Islet of Langerhans (tissue), 1 donor: ENCODE measurements around the gene STX8.
"Not testable (repeated sequence)": the region's sequence is repeated elsewhere in the genome, so short reads cannot be mapped to it uniquely, and the experiment has no call there.

ENCODE experiments used
- FAIRE-seq: peaks from one replicate; lab custom pipeline; 2011; peaks lifted over from hg19 to GRCh38; lab: Jason Lieb, UNC

The STX8 gene

DNA sequence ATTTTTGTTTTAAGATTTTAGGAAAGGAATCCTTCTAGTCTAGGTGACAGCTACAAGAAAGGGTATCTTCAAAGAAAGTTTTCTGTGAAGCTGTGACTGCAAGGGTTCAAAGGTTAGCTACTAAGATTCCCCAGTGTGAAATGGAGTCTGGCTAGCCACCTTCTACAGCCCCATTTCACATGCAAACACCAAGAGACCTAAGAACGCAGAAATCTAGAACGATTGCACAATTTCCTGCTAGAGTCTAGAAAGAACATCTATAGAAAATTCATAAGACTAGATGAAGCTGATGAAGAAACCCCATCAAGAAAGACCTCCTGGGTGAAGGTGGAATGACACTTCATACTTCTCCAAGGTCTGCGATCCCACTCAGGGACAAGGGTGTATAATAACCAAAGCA, 77.1 kb downstream of the STX8 start:
- no peak for FAIRE-seq

DNA sequence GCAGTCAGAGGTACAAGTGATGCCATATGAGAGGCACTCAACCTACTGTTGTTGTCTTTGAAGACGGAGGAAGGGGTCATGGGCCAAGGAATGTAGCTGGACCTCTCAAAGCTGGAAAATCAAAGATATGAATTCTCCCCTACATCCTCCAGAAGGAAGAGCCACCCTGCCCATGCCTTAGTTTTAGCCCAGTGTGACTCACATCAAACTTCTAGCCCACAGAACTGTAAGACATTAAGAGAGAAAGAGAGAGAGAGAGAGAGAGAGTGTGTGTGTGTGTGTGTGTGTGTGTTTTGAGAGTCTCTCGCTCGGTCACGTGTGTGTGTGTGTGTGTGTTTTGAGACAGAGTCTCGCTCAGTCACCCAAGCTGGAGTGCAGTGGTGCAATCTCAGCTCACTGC, 87.1 kb downstream of the STX8 start:
- FAIRE-seq = no peak

DNA sequence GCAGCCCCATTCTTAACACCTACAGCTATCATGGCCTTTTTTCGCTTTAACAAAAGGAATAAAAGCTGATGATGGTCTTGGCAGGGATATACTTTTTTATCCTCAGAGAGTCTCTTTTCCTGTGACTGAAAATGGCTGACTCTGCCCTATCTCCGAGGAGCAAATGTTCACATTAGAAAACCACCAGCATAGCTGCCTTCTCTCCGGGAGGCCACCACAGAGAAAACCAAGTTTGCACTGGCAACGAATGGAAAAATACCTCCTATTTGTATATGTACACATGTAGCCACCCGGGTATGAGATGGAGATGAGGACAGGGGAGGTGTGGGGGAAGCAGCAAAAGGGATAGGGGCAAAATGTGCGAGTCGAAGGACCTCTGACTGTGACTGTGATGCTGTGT, 88.2 kb downstream of the STX8 start:
- FAIRE-seq = no peak

DNA sequence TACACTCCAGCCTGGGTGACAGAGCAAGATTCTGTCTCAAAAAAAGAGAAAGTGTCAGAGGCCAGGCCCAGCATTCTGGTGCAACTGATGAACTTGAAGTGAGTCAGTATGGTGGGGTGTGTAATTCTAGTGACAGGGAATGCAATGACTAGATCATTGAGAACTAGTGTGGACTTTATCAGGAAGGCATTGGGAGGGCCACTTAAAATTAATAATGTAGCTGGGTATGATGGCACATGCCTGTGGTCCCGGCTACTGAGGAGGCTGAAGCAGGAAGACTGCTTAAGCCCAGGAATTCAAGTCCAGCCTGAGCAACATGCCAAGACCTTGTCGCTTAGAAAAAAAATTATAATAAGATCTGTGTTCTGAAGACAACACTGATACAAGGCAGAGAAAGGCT, 90.8 kb downstream of the STX8 start:
- FAIRE-seq = no peak

DNA sequence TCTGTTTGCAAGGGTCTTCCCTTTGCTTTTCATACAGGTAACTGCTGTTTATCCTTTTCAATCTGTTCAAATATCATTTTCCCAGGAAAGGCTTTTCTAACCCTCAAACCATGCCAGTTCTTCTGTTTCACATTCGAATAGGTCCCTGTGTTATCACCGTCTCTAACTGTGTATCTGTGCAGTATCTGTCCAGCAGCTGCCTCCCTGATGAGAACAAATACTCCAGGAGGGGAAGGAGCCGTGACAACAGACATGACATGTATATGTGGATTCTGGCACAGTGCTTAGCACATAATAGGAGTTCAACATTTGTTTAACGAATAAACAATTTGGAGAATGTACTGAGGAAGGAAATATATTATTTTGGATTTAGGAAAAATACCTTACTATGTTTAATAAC, 95.7 kb downstream of the STX8 start:
- no peak for FAIRE-seq

DNA sequence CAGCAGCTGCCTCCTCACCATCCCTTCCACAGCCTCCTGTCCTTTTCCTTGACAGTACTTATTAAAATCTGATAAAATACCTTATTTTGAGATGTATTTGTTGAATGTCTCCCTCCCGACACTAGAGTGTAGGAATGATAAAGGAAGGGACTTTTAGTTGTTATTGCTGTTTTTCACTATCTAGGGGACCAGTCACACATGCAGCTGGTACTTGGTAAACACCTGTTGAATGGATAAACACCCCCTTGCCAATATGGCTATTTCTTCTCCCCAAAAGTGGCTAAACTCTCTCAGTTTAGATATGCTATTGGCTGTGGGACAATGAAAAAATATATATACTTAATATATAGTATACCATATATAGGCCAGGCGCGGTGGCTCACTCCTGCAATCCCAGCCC, 96.7 kb downstream of the STX8 start:
- FAIRE-seq = no peak

DNA sequence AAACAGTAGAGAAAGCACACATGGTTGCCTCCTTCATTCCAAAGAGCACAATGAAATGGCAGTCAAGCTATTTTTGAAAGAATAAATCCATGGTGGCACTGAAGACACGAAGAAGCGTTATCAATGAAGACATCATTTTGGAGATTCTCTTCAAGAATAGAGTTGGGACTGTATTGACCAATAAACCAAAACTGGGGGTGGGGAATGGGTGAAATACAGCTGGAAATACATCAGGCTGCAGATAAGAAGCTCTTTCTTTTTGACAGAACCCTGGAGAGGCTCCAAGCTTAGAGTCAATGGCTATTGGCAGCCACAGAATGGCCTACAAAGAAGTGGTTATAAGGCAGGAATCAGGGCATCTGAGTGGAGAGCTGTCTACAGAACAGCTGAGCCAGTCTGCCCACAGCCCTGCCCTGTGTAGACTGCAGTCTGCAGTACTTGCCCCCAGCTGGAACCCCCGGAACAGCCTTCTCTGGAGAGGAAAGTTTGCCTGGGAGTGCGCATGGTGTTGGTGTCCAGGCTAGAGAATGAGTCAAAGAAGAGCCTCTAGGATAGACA, 100.4 kb downstream of the STX8 start:
- no peak for FAIRE-seq

DNA sequence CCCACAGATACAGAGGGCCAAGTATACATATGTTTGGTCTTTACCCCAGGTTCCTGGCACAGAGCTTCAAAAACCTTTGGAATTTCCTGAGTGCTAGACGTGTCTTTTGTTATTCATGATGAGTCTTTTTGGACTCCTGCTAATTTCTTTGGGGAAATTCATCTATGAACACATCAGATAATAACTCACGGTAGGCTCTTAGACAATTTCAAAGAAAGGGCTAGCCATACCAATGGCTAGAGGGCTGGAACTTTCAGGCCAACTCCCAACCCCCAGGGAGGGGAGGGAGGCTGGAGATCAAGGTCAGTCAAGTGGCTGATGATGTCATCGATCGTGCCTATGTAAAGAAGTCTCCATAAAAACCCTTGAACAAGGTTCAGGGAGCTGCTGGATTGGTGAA, 101.9 kb downstream of the STX8 start:
- FAIRE-seq = no peak

DNA sequence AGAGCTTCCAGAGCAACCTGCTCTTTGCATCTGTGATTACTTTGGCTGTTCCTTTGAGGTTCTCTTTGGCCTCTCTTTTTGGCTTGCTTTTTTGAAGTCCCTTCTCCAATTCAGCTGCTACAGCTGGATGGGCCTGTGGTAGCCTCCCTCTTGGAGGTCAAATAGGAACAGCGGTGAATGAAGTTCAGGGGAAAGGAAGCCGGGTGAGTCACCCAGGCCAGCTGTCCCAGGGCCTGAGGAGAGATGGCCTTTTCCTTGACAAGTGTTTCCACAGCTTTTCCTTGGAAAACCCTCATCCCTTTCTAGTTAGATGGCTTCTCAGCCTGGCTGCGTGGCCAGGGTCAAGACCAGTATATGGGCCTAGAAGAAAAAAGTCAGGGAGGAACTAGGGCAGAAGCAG, 103.1 kb downstream of the STX8 start:
- no peak for FAIRE-seq

DNA sequence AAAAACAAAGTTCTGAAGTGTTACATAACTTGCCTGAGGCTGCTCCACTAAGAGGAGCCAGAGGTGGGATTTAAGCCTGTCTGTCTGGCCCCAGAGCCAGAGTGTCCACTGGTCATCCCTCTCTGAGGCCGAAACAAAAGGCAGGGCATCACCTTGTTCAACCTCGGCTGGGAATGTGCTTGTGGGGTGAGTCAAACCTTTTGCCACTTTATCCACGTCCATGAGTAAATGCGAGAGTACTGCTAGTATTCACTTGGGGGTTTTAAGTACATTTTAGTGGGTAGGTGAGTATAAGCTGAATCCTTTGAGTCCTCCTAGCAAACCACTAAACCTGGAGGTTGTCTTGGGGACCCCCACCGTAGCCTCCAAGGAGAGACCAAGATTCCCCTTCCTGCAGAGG, 103.5 kb downstream of the STX8 start:
- no peak for FAIRE-seq

DNA sequence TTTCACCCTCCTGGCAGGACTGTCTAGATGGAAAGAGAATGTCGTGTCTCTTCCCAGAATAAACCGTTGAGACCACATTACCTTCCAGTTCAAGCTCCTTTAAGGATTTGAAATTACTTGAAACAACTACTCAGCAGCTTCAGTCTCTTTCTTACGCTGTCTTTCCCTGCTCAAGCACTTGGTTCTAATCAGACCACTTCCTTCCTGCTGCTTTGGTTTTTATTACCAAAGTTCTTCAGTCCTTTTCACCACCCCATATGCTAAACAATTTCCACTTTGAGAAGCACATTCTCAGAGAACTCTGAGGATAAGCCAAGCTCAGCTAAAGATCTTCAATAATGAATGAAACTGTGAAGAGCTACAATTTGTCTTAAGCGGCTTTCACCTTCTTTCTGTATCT, 105.4 kb downstream of the STX8 start:
- no peak for FAIRE-seq

DNA sequence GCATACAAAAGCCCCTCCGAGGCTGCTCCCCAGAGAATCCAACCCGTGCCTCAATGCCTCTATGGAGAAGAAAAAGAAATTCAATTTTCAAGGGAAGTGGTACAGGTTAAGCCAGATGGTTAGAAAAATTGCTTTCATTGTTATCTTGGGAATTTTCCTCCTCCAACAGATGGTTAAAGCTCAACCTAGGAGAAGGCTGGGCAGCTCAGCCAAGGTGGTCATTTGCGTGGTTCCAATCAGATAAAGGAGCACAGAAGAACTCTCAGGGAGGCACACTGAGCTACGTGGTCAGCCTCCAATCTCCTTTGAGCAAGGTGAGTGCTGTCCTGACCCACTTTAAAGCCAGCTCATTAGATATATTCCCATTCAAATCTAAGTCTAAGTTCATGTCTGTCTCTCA, 106.7 kb downstream of the STX8 start:
- no peak for FAIRE-seq

DNA sequence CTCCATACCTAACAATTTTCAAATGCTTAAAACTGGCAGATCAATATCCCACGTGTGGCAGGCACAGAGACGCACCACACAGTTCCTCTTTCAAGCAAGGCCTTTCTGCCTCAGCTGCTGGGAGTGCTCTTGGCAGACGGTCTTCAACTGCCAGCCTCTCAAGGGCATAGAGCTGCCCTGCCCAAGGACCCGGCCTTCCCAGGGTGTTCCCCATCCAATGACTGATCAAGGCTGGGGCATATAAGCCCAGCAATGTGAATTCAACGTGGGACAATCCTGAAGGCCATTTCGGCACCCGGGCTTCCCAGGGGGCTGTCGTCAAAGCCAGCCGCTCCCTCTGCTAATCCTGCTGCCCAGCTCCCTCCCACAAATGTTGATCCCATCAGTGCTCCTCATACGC, 107.1 kb downstream of the STX8 start:
- FAIRE-seq = no peak

DNA sequence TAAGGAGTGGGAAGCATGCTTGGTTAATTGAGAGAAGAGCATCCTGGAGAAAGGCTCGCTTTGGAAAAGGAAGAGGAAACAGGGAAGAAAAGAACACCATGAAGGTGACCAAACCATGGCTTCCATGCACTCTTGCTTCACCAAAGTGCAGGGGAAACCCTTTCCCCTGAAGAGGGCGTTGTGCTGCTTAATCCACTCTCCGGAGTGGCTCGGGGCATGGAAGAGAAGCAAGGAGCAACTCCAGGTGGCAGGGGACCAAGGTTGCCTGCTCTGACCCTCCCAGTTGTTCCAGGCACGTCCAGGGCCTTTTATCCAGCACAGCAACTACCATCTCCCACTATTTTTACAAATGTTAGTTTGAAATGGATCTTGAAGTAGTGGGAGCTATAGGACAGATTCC, 108.1 kb downstream of the STX8 start:
- FAIRE-seq = no peak

DNA sequence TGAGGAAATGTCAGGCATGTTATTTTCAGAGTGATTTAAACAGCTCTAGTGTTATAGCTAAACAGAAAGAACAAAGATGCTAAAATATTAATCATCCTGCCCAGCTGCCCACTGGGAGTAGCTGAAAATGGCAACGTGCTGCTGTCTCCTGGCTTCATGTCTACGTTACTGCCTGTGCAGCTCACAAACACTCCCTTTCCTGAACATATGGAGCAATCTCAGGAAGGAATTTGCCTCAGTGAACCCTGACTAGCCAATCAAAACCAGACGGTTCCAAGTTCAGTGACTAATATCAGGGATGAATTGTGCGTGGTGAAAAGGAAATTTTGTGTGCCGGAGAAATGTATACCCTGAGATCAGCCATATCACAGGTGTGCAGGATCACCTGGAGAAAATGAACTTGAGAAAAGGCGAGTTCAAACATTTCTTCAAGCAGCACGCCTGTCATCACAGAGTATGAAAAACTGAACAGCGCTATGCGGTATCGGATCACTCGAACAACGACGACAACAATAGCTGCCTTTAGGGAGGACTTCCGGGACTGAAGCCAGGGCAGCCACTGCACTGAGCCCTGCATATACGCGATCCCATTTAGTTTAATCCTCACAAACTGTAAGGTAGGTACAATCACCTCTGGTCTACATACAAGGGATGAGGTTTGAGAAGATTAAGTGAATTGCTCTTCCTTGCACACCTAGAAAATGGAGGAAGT, 110.3 kb downstream of the STX8 start:
- no peak for FAIRE-seq

DNA sequence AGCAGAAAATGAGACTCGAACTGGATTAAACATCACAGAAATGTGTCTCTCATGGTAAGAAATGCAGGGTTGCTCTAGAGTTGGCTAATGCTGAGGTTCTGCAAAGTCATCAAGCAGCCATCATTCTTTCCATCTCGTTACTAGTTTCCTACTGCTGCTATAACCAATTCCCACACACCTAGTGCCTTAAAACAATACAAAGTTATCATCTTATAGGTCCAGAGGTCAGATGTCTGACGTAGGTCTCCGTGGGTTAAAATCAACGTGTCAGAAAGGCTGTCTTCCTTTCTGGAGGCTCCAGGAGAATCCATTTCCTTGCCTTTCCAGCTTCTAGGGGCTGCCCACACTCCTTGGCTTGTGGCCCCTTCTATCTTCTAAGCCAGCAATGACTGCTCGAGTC, 118.6 kb downstream of the STX8 start:
- no peak for FAIRE-seq

DNA sequence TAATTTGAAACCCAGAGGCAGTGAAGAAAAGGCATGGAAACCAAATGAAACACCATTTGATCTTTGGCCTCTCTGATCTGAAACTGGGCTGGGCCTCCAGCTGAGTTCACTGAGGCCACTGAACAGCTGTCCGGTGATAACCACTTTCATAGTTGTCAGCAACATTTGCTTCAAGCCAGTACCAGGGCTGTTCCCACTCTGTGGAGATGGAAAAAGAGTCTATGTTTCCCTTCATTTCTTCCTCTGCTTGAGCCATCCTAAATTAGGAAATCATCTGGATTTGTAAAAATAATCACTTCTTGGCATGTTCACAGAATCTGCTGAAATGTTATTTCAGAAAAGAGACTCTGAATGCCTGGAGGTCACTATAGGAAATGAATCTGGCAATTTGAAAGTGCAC, 119.3 kb downstream of the STX8 start:
- FAIRE-seq = no peak

DNA sequence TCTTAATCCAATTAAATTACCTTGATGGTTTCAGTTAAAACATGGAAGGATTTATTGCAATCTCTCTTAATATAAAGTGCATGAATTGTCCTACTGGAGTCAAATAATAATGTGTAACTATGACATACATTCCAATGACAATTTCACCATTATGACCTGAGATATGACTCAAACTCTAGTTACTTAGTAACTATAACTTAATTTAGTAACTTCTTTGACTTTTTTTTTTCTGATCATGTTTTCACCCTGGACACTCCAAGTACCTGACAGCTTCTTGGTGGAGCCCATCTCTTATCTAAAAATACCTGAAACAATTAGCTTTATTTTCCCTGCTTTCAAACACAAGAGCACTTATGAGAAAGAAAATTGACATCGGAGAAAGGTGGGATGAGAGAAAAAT, 123.7 kb downstream of the STX8 start:
- FAIRE-seq = peak; percentile 92

DNA sequence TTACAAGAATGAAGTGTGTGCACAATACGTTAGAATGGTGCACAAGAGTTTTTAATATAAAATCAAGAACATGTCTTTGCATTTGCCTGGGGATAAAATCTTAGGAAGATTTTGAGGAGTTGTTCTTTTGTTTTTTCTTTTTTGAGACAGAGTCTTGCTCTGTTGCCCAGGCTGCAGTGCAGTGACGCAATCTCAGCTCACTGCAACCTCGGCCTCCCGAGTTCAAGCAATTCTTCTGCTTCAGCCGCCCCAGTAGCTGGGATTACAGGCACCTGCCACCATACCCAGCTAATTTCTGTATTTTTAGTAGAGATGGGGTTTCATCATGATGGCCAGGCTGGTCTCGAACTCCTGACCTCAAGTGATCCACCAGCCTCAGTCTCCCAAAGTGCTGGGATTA, 128.3 kb downstream of the STX8 start:
- FAIRE-seq = not testable (repeated sequence)

DNA sequence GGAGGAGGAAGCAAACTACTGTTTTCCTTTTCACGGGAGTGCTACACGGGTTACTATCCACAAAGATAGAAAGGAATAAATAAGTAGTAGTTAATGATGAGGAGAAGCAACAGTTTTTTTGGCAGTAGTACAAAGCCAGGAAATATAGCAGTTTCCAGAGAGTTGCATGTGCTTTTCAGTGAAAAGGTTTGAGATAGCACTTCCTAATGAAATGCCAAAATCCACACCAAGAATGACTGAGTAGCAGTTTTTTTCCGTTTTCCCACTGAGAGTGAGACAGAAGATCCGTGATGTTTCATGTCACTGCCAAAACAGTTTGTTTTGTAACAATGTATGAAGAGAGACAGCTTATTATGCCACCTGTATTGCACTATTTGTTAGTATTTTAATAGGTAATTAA, 129.1 kb downstream of the STX8 start:
- FAIRE-seq = no peak

DNA sequence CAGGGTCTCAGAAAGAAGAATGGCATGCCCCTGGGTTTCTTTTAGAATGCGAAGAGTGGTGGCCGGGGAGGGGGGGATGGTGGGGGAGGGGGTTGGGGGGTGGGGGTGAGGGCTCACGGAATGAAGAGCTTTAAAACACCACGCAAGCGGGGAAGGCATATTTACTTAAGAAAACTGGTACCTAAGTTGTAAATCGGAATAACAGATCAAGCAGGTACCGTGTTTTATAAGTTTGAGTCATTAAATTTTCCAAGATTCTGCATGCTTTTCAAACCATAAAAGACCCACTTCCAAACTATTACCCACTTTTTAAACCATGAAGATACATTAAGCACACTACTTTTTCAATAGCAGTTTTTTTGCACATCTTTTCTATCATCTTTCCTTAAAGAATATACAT, 130.2 kb downstream of the STX8 start:
- FAIRE-seq = no peak

DNA sequence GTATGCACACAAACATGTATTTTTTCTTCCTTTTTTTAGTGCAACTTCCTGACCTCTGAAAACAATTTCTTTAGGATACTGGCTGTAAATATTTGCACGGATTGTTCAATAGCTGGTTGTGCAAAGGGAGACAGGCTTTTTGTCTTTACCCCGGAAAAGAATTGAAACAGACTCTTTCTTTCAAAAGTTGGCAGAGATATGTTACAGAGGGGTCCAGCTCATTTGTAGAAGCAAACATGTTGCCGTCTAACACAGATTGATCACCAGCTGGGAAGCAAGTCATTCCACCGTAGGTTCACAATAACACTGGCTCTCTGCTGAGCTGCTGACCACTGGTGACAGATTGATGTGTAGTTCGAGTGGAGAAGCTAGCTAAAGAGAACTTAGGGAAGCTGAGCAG, 130.9 kb downstream of the STX8 start:
- FAIRE-seq = no peak

DNA sequence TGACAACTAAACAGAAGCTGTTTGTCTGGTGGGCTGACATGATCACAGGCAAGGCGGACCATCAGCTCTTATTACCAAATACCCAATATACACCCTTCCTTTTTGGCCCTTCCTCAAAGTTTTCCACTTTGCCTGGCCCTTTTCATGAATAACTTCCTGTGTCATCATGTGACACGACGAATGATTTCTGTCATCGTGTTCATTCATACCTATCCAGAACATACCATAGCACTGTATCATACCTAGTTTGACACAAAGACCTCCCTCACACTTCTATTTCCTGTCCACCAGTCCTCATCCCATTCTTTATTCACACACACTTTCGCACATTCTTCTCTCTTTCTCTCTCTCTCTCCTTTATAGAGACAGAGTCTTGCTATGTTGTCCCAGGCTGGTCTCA, 131.8 kb downstream of the STX8 start:
- no peak for FAIRE-seq

DNA sequence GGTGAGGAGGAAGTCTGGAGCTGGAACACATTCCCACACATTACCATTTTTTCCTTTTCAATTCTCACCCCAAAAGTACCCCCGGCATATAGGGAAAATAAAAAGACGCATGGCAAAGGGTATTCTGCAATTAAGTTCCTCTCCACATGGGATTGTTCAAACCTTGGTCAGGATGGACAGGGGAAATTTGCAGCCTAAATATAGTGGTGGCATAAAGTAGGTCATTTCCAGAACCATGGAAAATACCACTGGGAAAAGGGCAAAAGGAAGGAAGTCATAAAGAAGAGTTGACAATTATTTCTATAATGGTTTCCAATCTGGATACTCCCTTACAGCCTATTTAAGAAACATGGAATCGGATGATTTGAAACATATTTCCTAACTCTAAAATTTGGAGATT, 135.8 kb downstream of the STX8 start:
- FAIRE-seq = no peak

DNA sequence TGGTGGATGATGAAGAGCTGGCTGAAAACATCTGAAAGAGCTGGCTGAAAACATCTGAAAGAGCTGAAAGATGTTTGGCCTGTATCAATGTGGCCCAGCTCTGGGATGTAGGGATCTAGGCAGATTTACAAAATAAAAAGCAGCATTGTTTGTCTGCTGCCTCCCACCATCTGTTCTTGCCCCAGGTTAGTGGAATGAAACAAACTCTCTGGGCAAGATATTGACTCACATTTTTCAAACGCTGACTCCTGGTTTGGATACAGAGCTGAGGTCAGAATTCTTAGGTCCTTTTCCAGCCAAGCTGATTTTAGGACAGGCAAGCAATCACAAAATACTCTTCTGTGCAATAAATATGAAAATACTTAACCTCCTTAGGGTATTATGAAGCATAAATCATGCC, 139.0 kb downstream of the STX8 start:
- no peak for FAIRE-seq
